H1 (cell line): ENCODE measurements around the gene SMARCA2. TPM values are rescaled to one million over a fixed set of nuclear protein-coding genes. Genes with fewer than 3 reads are reported as not detected.

Experiments used
- BACH1 ChIP-seq: IDR thresholded peaks from 2 replicates; pipeline ENCODE4 v1.6.1; 2012; ENCODE audit warnings: low read length, improper control_type of control experiment
- CREB1 ChIP-seq: IDR thresholded peaks from 2 replicates; pipeline ENCODE4 v1.6.1; 2012; ENCODE audit warnings: inconsistent platforms
- POLR2A ChIP-seq, 2 experiments: IDR thresholded peaks; 1 replicate in 1 of 2; 2 replicates in 1 of 2; pipeline ENCODE4 v1.6.1; 2011; ENCODE audit warnings: low read depth in 2 of 2, low read length in 2 of 2, mild to moderate bottlenecking in 2 of 2; ENCODE audit errors: control extremely low read depth in 1 of 2
- POLR2AphosphoS5 ChIP-seq: IDR thresholded peaks from 2 replicates; pipeline ENCODE4 v1.6.1; 2011; ENCODE audit warnings: low read depth, low read length
- POU5F1 ChIP-seq: IDR thresholded peaks from 2 replicates; pipeline ENCODE4 v1.6.1; 2011; ENCODE audit warnings: low read depth, mild to moderate bottlenecking, low read length, moderate library complexity
- RAD21 ChIP-seq, 2 experiments: IDR thresholded peaks in 1 of 2; conservative IDR thresholded peaks in 1 of 2; 2 replicates each; pipeline ENCODE4 v1.6.1; 2011; ENCODE audit warnings: low read depth in 2 of 2, low read length in 2 of 2, improper control_type of control experiment in 1 of 2, inconsistent platforms in 1 of 2, mild to moderate bottlenecking in 1 of 2, moderate library complexity in 1 of 2
- polyA plus RNA-seq, 7 experiments: library from polyadenylated mRNA; depleted of rRNA in 3 of 7; stranded (reverse) in 5 of 7; unstranded in 2 of 7; fragments of >200 nt in 5 of 7; fragments of 200-250 nt in 2 of 7; gene quantifications; 1 replicate in 5 of 7; 2 replicates in 1 of 7; 4 replicates in 1 of 7; pipeline versions ENCODE4 v1.2.1 to v1.2.3, GENCODE V29; 2011 to 2013; ENCODE audit warnings: missing spikeins in 2 of 7, mixed read lengths in 2 of 7
- total RNA-seq: library from RNA; stranded (reverse); fragmentation: NEBNext Ultra II Directional; extraction: Animal tissue kit (Norgen Biotek cat#: 25700); gene quantifications from 2 replicates; pipeline ENCODE4 v1.2.1, GENCODE V29; 2021
- TF ChIP-seq, protein P1 (sequence below): IDR thresholded peaks from 2 replicates; pipeline ENCODE4 v1.6.1; 2011; ENCODE audit warnings: low read length, improper control_type of control experiment
- TF ChIP-seq, protein P2 (sequence below): IDR thresholded peaks from 2 replicates; pipeline ENCODE4 v1.6.1; 2012; ENCODE audit warnings: inconsistent platforms

SMARCA2 gene
- total and polyA plus RNA-seq, 2 of the 8 experiments (the other 6 are each of a cell fraction or from before 2014, with no cell fraction given), result 6.3 to 21.7 TPM

GRCh38 chr9:2127486-2127885 lies 112.3 kb downstream of the SMARCA2 start (continued):
- TF ChIP-seq POLR2AphosphoS5 (no peak), POLR2A (IDR thresholded peaks at IDR 0.05; ENCODE audit: control extremely low read depth in 1 of 2, low read depth in 2 of 2, low read length in 2 of 2) (no peak), BACH1 (no peak), POU5F1 (no peak), RAD21 (IDR thresholded peaks at IDR 0.05 in 1 of 2, conservative IDR thresholded peaks at IDR 0.05 in 1 of 2; ENCODE audit: low read depth in 2 of 2, low read length in 2 of 2) (no peak), CREB1 (no peak)
- TF ChIP-seq, protein P1, sequence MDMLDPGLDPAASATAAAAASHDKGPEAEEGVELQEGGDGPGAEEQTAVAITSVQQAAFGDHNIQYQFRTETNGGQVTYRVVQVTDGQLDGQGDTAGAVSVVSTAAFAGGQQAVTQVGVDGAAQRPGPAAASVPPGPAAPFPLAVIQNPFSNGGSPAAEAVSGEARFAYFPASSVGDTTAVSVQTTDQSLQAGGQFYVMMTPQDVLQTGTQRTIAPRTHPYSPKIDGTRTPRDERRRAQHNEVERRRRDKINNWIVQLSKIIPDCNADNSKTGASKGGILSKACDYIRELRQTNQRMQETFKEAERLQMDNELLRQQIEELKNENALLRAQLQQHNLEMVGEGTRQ, result no peak
- TF ChIP-seq, protein P2, sequence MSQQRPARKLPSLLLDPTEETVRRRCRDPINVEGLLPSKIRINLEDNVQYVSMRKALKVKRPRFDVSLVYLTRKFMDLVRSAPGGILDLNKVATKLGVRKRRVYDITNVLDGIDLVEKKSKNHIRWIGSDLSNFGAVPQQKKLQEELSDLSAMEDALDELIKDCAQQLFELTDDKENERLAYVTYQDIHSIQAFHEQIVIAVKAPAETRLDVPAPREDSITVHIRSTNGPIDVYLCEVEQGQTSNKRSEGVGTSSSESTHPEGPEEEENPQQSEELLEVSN, result no peak
